ENCODE data around the gene ZNF20. TPM values are rescaled to one million over a fixed set of nuclear protein-coding genes. Genes with fewer than 3 reads are reported as not detected.

The ZNF20 gene
- total and polyA plus RNA-seq, 10 of the 15 experiments (the other 5 are each of a cell fraction or from before 2014, with no cell fraction given) = 2.0 to 5.1 (median 2.6) TPM

- CTCF ChIA-PET = no interaction called here
- TF ChIP-seq CHD2 (IDR thresholded peaks at IDR 0.05; ENCODE audit: borderline replicate concordance, low read depth, low read length) (no peak), ZNF24 (IDR thresholded peaks at IDR 0.05) (no peak), SP1 (IDR thresholded peaks at IDR 0.05; ENCODE audit: low read depth, low read length) (no peak), PAX8 (IDR thresholded peaks at IDR 0.05) (no peak), ZBTB40 (IDR thresholded peaks at IDR 0.05; ENCODE audit: borderline replicate concordance) (no peak), ETV6 (conservative IDR thresholded peaks at IDR 0.05 in 1 of 2, IDR thresholded peaks at IDR 0.05 in 1 of 2; ENCODE audit: borderline replicate concordance in 1 of 2, low read depth in 1 of 2) (no peak), USF2 (IDR thresholded peaks at IDR 0.05; ENCODE audit: borderline replicate concordance, low read depth, low read length) (no peak), BACH1 (IDR thresholded peaks at IDR 0.05; ENCODE audit: borderline replicate concordance) (no peak), PBX3 (IDR thresholded peaks at IDR 0.05; ENCODE audit: insufficient replicate concordance, low read depth, low read length) (no peak), POLR2AphosphoS2 (IDR thresholded peaks at IDR 0.05; ENCODE audit: low read depth, low read length) (no peak), TCF3 (IDR thresholded peaks at IDR 0.05; ENCODE audit: borderline replicate concordance, insufficient read depth, low read depth, low read length) (no peak)
- TF ChIP-seq, protein P1, sequence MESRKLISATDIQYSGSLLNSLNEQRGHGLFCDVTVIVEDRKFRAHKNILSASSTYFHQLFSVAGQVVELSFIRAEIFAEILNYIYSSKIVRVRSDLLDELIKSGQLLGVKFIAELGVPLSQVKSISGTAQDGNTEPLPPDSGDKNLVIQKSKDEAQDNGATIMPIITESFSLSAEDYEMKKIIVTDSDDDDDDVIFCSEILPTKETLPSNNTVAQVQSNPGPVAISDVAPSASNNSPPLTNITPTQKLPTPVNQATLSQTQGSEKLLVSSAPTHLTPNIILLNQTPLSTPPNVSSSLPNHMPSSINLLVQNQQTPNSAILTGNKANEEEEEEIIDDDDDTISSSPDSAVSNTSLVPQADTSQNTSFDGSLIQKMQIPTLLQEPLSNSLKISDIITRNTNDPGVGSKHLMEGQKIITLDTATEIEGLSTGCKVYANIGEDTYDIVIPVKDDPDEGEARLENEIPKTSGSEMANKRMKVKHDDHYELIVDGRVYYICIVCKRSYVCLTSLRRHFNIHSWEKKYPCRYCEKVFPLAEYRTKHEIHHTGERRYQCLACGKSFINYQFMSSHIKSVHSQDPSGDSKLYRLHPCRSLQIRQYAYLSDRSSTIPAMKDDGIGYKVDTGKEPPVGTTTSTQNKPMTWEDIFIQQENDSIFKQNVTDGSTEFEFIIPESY (IDR thresholded peaks at IDR 0.05) = no peak
These were observed 28.1 kb downstream of the ZNF20 start for GRCh38 chr19:12111943-12112637.

More at GRCh38 chr19:12111943-12112637, 28.1 kb downstream of the ZNF20 start:
- RAD21 ChIA-PET (ENCODE audit: unreplicated experiment) = no interaction called here
- no peaks in the 10 kb centered on the region for H4K20me1 ChIP-seq (ENCODE audit: control insufficient read depth, insufficient read depth)
- POLR2A ChIA-PET = no interaction called here
- SMC1A ChIA-PET (ENCODE audit: uncharacterized antibody, unreplicated experiment) = no interaction called here
- no peak for ATAC-seq
- no peak overlapping the region for H3K27ac ChIP-seq (ENCODE audit: control insufficient read depth, insufficient read depth)
- H3K4me2 ChIP-seq (ENCODE audit: control insufficient read depth, insufficient read depth) = no peak overlapping the region
- no TSS peak for BruUV-seq (replicated peaks)
- no peaks in the 10 kb centered on the region for H3K4me1 ChIP-seq (ENCODE audit: control insufficient read depth, insufficient read depth, low read length)
- H3K79me2 ChIP-seq (ENCODE audit: control insufficient read depth, insufficient read depth, low read length) = no peaks in the 10 kb centered on the region
- H3K9me3 ChIP-seq (replicated peaks; ENCODE audit: control insufficient read depth, insufficient read depth, low read length) = peaks cover 11% of the 10 kb centered on the region; the same call in 2 of the 3 replicates
- no peak overlapping the region for H3K9ac ChIP-seq (ENCODE audit: control insufficient read depth, insufficient read depth, low read length)
- no peak overlapping the region for H2AFZ ChIP-seq (ENCODE audit: control insufficient read depth, low read depth, low read length)
- FAIRE-seq = no peak
- no peaks in the 10 kb centered on the region for H3K36me3 ChIP-seq (ENCODE audit: control insufficient read depth in 2 of 2, insufficient read depth in 2 of 2, low read length in 1 of 2)
- in situ Hi-C loops (cut with MboI) (no loop called here), intact Hi-C loops (cut with micrococcal nuclease; ENCODE audit: unreplicated experiment) (no loop called here)
- no peaks in the 10 kb centered on the region for H3K27me3 ChIP-seq (replicated peaks in 1 of 2; ENCODE audit: control insufficient read depth in 2 of 2, insufficient read depth in 2 of 2, low read length in 1 of 2)
- no peak overlapping the region for H3K4me3 ChIP-seq
- WGBS (ENCODE audit: insufficient coverage, insufficient replicate concordance, low lambda C conversion rate, missing lambda C conversion rate) = 93% methylated on average over 8 of the region's 8 CpGs
- DNase-seq (ENCODE audit: low read depth, low spot score) = no peak

Measured in GM12878 (cell line).